HG03432 (cell line): ENCODE data around the gene SAMD4A.

Source experiments
- ATAC-seq: cut with Tn5 transposase; IDR thresholded peaks from one replicate; pipeline ENCODE4 v1.9.1; 2021; ENCODE audit warnings: mild to moderate bottlenecking, moderate library complexity; ENCODE audit not compliant: unreplicated experiment

The SAMD4A gene

GRCh38 chr14:54812617-54813016, 245.7 kb downstream of the SAMD4A start:
- ATAC-seq, result no peak

- ATAC-seq, result no peak
Observed at GRCh38 chr14:54813081-54813480, 246.2 kb downstream of the SAMD4A start.

GRCh38 chr14:54814076-54814475, 247.1 kb downstream of the SAMD4A start:
- no peak for ATAC-seq

GRCh38 chr14:54815016-54815415, 248.1 kb downstream of the SAMD4A start:
- ATAC-seq, result no peak

- no peak for ATAC-seq
Observed at GRCh38 chr14:54815515-54815914, 248.6 kb downstream of the SAMD4A start.

- ATAC-seq, result no peak
Observed at GRCh38 chr14:54816450-54816849, 249.5 kb downstream of the SAMD4A start.

GRCh38 chr14:54817506-54817905, 250.6 kb downstream of the SAMD4A start:
- no peak for ATAC-seq

GRCh38 chr14:54818201-54819133, 251.5 kb downstream of the SAMD4A start:
- no peak for ATAC-seq

GRCh38 chr14:54822685-54823084, 255.8 kb downstream of the SAMD4A start:
- no peak for ATAC-seq

- no peak for ATAC-seq
Observed at GRCh38 chr14:54823757-54824549, 257.0 kb downstream of the SAMD4A start.

GRCh38 chr14:54828037-54828436, 261.1 kb downstream of the SAMD4A start:
- no peak for ATAC-seq

- no peak for ATAC-seq
Observed at GRCh38 chr14:54829486-54830224, 262.7 kb downstream of the SAMD4A start.

- no peak for ATAC-seq
Observed at GRCh38 chr14:54830650-54831049, 263.7 kb downstream of the SAMD4A start.

- no peak for ATAC-seq
Observed at GRCh38 chr14:54834081-54834480, 267.2 kb downstream of the SAMD4A start.

GRCh38 chr14:54834727-54835126, 267.8 kb downstream of the SAMD4A start:
- ATAC-seq, result no peak

- ATAC-seq, result no peak
Observed at GRCh38 chr14:54836231-54836630, 269.3 kb downstream of the SAMD4A start.

- ATAC-seq, result no peak
Observed at GRCh38 chr14:54837508-54838149, 270.7 kb downstream of the SAMD4A start.

- no peak for ATAC-seq
Observed at GRCh38 chr14:54838931-54839512, 272.1 kb downstream of the SAMD4A start.

GRCh38 chr14:54839701-54840119, 272.8 kb downstream of the SAMD4A start:
- ATAC-seq, result no peak

GRCh38 chr14:54840336-54840735, 273.4 kb downstream of the SAMD4A start:
- no peak for ATAC-seq
